Measurements from ENCODE around the gene ARID1A. TPM values are rescaled to one million over a fixed set of nuclear protein-coding genes. Genes with fewer than 3 reads are reported as not detected.

ARID1A gene
- total and polyA plus RNA-seq, 2 of the 8 experiments (the other 6 are each of a cell fraction or from before 2014, with no cell fraction given), result 52.1 to 103 TPM

GRCh38 chr1:26749458-26749857, 53.6 kb downstream of the ARID1A start:
- H3K4me1 ChIP-seq (replicated peaks in 1 of 4; ENCODE audit: control insufficient read depth in 3 of 4, insufficient read depth in 4 of 4, low read length in 3 of 4), result peaks cover 0 to 2% (median under 1%) of the 10 kb centered on the region in 4 experiments; a peak in 1 of 7 replicates
- no peak overlapping the region for H3K18ac ChIP-seq (ENCODE audit: extremely low read depth, low read length)
- H3K79me1 ChIP-seq (ENCODE audit: low read depth, low read length), result peaks cover 17% of the 10 kb centered on the region
- no peak for FAIRE-seq
- H2AFZ ChIP-seq (ENCODE audit: low read length), result no peak overlapping the region
- no peak overlapping the region for H3K14ac ChIP-seq (ENCODE audit: insufficient read length)
- H4K91ac ChIP-seq (replicated peaks; ENCODE audit: insufficient read length, low read length), result no peak overlapping the region
- peaks cover 0 to 78% of the 10 kb centered on the region in 2 experiments; a peak in 3 of 4 replicates for H3K79me2 ChIP-seq (ENCODE audit: control insufficient read depth in 1 of 2, insufficient read depth in 2 of 2, low read length in 2 of 2)
- H4K20me1 ChIP-seq (replicated peaks in 1 of 2; ENCODE audit: control insufficient read depth in 1 of 2, insufficient read depth in 2 of 2, low read length in 2 of 2), result peaks cover 9 to 30% of the 10 kb centered on the region in 2 experiments
- no peaks in the 10 kb centered on the region for H3K23me2 ChIP-seq (ENCODE audit: low read depth, low read length)
- H2BK20ac ChIP-seq (ENCODE audit: low read length), result no peak overlapping the region
- no peak overlapping the region for H3K27ac ChIP-seq (ENCODE audit: low read depth, low read length)
- no peak overlapping the region for H3K23ac ChIP-seq (ENCODE audit: insufficient read length)
- H3K9ac ChIP-seq (replicated peaks in 1 of 4; ENCODE audit: extremely low read depth in 1 of 4, low read depth in 3 of 4, low read length in 3 of 4), result no peak overlapping the region
- no peak overlapping the region for H3K4ac ChIP-seq (replicated peaks; ENCODE audit: insufficient read length, low read depth, low read length)
- H2BK15ac ChIP-seq (ENCODE audit: low read length), result no peak overlapping the region
- H3K36me3 ChIP-seq (ENCODE audit: control insufficient read depth in 2 of 4, insufficient read depth in 4 of 4, low read length in 3 of 4), result peaks cover 22 to 66% (median 43%) of the 10 kb centered on the region in 4 experiments
- no peak overlapping the region for H2BK5ac ChIP-seq (ENCODE audit: low read depth, low read length)
- no peak overlapping the region for H4K8ac ChIP-seq (ENCODE audit: extremely low read depth, insufficient read depth, low read length)
- H4K5ac ChIP-seq (ENCODE audit: insufficient read length, low read depth, low read length), result no peak overlapping the region
- TF ChIP-seq POU5F1 (IDR thresholded peaks at IDR 0.05; ENCODE audit: low read depth, low read length) (no peak), BCL11A (IDR thresholded peaks at IDR 0.05; ENCODE audit: low read depth in 2 of 2, low read length in 2 of 2) (no peak), RFX5 (IDR thresholded peaks at IDR 0.05; ENCODE audit: borderline replicate concordance, low read depth, low read length) (no peak), ATF3 (IDR thresholded peaks at IDR 0.05; ENCODE audit: insufficient read depth, low read depth, low read length) (no peak), CHD1 (IDR thresholded peaks at IDR 0.05; ENCODE audit: low read depth, low read length) (no peak), GABPA (IDR thresholded peaks at IDR 0.05; ENCODE audit: borderline replicate concordance, insufficient read depth, low read length) (no peak), POLR2AphosphoS5 (IDR thresholded peaks at IDR 0.05; ENCODE audit: low read depth, low read length) (no peak), RNF2 (IDR thresholded peaks at IDR 0.05; ENCODE audit: borderline replicate concordance, low read depth, low read length, missing control alignments, poor library complexity, severe bottlenecking) (no peak), RBBP5 (IDR thresholded peaks at IDR 0.05; ENCODE audit: borderline replicate concordance, low read depth, low read length) (no peak), KDM1A (IDR thresholded peaks at IDR 0.05; ENCODE audit: borderline replicate concordance, low read length) (no peak), YY1 (IDR thresholded peaks at IDR 0.05; ENCODE audit: low read depth, low read length) (no peak), FOSL1 (IDR thresholded peaks at IDR 0.05; ENCODE audit: insufficient read depth, low read depth, low read length) (no peak)
- CTCF ChIA-PET (ENCODE audit: partially characterized antibody), result interaction anchor here (1.0 kb wide), 1 partner anchor 32 kb away, joined by 3 read pairs; no protein-coding TSS in a partner anchor
- no peak overlapping the region for H2AK5ac ChIP-seq (ENCODE audit: low read depth, low read length)
- WGBS, 2 experiments (ENCODE audit: extremely low coverage in 1 of 2, insufficient coverage in 1 of 2, insufficient read length in 1 of 2, insufficient replicate concordance in 2 of 2, low coverage in 1 of 2, low lambda C conversion rate in 2 of 2, missing lambda C conversion rate in 1 of 2), result 84% methylated on average over 5 of the region's 5 CpGs; no CpG with 5 or more reads in 1 of the 2 experiments
- no peak overlapping the region for H3K4me2 ChIP-seq (ENCODE audit: insufficient read depth in 1 of 2, low read depth in 2 of 2, low read length in 2 of 2)
- DNase-seq (ENCODE audit: low read depth in 1 of 2, low spot score in 2 of 2), result no peak
- POLR2A ChIA-PET (ENCODE audit: partially characterized antibody), result no interaction called here
- H2BK12ac ChIP-seq (ENCODE audit: low read depth, low read length), result no peak overlapping the region
- no peak overlapping the region for H2BK120ac ChIP-seq (replicated peaks; ENCODE audit: low read depth, low read length)
- H3K4me3 ChIP-seq (ENCODE audit: extremely low read depth in 1 of 4, insufficient read depth in 2 of 4, low read depth in 3 of 4, low read length in 4 of 4), result no peak overlapping the region
- H3K27me3 ChIP-seq (replicated peaks in 1 of 4; ENCODE audit: control insufficient read depth in 3 of 4, extremely low read depth in 1 of 4, insufficient read depth in 3 of 4, low read length in 3 of 4), result no peaks in the 10 kb centered on the region
- H3K56ac ChIP-seq (replicated peaks; ENCODE audit: insufficient read length, low read depth, low read length), result no peak overlapping the region
- H3K9me3 ChIP-seq (ENCODE audit: insufficient read depth in 2 of 2, low read depth in 1 of 2, low read length in 1 of 2), result no peaks in the 10 kb centered on the region

Measured in H1 (cell line).